Measurements from ENCODE around the gene TGFBR1. TPM values are rescaled to one million over a fixed set of nuclear protein-coding genes. Genes with fewer than 3 reads are reported as not detected.

The TGFBR1 gene
- total and polyA plus RNA-seq, 2 donors (not counting 3 experiments of a cell fraction or from before 2014, with no cell fraction given): 5.8 to 18.6 TPM

GRCh38 chr9:99103054-99103895, 1.6 kb upstream of the TGFBR1 start:
- intact Hi-C loops (cut with micrococcal nuclease): no loop called here
- dilution Hi-C loops (cut with MboI; ENCODE audit: extremely low pct_ligation_motif_present, low sequenced_read_pairs): no loop called here
- BruUV-seq (replicated peaks): no TSS peak
- TF ChIP-seq POLR2AphosphoS5 (IDR thresholded peaks at IDR 0.05; ENCODE audit: insufficient read depth, low read depth, low read length) (no peak), MYC (IDR thresholded peaks at IDR 0.05; ENCODE audit: low read depth, low read length) (no peak), EZH2 (IDR thresholded peaks at IDR 0.05; ENCODE audit: borderline replicate concordance, low read depth, low read length, severe bottlenecking) (no peak), FOS (IDR thresholded peaks at IDR 0.05; ENCODE audit: borderline replicate concordance, insufficient read depth, low read length) (no peak), JUN (IDR thresholded peaks at IDR 0.05; ENCODE audit: borderline replicate concordance, insufficient read depth, insufficient read length, low read depth) (no peak), CTCF (IDR thresholded peaks at IDR 0.05; ENCODE audit: extremely low read depth in 1 of 2, insufficient read depth in 1 of 2, low read depth in 1 of 2, low read length in 2 of 2) (no peak), POLR2A (IDR thresholded peaks at IDR 0.05; ENCODE audit: low read depth, low read length) (no peak)
- Histone ChIP-seq H3K27me3 (ENCODE audit: control insufficient read depth in 2 of 2, insufficient read depth in 2 of 2, low read length in 2 of 2) (no peaks in the 10 kb centered on the region), H2AFZ (ENCODE audit: low read depth, low read length) (peak overlapping the region; percentile 18), H3K4me2 (ENCODE audit: insufficient read depth, low read length) (peak overlapping the region; percentile 75), H3K9ac (replicated peaks; ENCODE audit: extremely low read depth, insufficient read depth, low read length) (no peak overlapping the region), H3K9me1 (replicated peaks; ENCODE audit: control insufficient read depth, extremely low read depth, insufficient read depth, low read length) (no peaks in the 10 kb centered on the region), H3K4me3 (replicated peaks in 1 of 3; ENCODE audit: insufficient read depth in 1 of 3, low read depth in 1 of 3, low read length in 3 of 3) (no peak overlapping the region), H3K79me2 (ENCODE audit: control insufficient read depth, insufficient read depth, low read length) (no peaks in the 10 kb centered on the region), H3K36me3 (ENCODE audit: control insufficient read depth in 2 of 2, extremely low read depth in 1 of 2, insufficient read depth in 2 of 2, low read length in 2 of 2) (no peaks in the 10 kb centered on the region), H3K4me1 (ENCODE audit: control insufficient read depth, extremely low read depth, insufficient read depth, low read length) (peaks cover 13% of the 10 kb centered on the region), H3K9me3 (replicated peaks; ENCODE audit: control insufficient read depth, insufficient read depth, low read length) (no peaks in the 10 kb centered on the region), H4K20me1 (replicated peaks; ENCODE audit: control insufficient read depth, extremely low read depth, insufficient read depth, low read length) (no peaks in the 10 kb centered on the region), H3K27ac (ENCODE audit: insufficient read depth, low read depth, low read length) (no peak overlapping the region)
- FAIRE-seq (no peak), DNase-seq (ENCODE audit: low read depth, low spot score) (no peak)
- ChIA-PET CTCF (interaction anchor here (0.8 to 3.1 kb wide), 8 partner anchors 9 to 101 kb away, joined by 3 to 11 read pairs (median 3); no protein-coding TSS in a partner anchor), POLR2A (no interaction called here)
